ENCODE results near the gene ATRIP. TPM values are rescaled to one million over a fixed set of nuclear protein-coding genes. Genes with fewer than 3 reads are reported as not detected.
A peak's percentile ranks its signal among the peaks of the same experiment; 100 is the strongest.

ATRIP gene
- total and polyA plus RNA-seq, 2 of the 8 experiments (the other 6 are each of a cell fraction or from before 2014, with no cell fraction given) = 18.5 to 20.2 TPM

GRCh38 chr3:48419149-48419548, 27.4 kb upstream of the ATRIP start:
- DNase-seq (ENCODE audit: low read depth in 1 of 2, low spot score in 2 of 2) = no peak
- H3K18ac ChIP-seq (ENCODE audit: extremely low read depth, low read length) = no peak overlapping the region
- H3K14ac ChIP-seq (ENCODE audit: insufficient read length) = no peak overlapping the region
- no peak overlapping the region for H2AFZ ChIP-seq (ENCODE audit: low read length)
- H2AK5ac ChIP-seq (ENCODE audit: low read depth, low read length) = no peak overlapping the region
- H3K27me3 ChIP-seq (replicated peaks in 1 of 4; ENCODE audit: control insufficient read depth in 3 of 4, extremely low read depth in 1 of 4, insufficient read depth in 3 of 4, low read length in 3 of 4) = no peaks in the 10 kb centered on the region
- peaks cover 47 to 65% (median 53%) of the 10 kb centered on the region in 4 experiments for H3K36me3 ChIP-seq (ENCODE audit: control insufficient read depth in 2 of 4, insufficient read depth in 4 of 4, low read length in 3 of 4)
- H2BK15ac ChIP-seq (ENCODE audit: low read length) = no peak overlapping the region
- H4K20me1 ChIP-seq (replicated peaks in 1 of 2; ENCODE audit: control insufficient read depth in 1 of 2, insufficient read depth in 2 of 2, low read length in 2 of 2) = peaks cover 23 to 52% of the 10 kb centered on the region in 2 experiments
- no peak overlapping the region for H2BK20ac ChIP-seq (ENCODE audit: low read length)
- no peak overlapping the region for H4K91ac ChIP-seq (replicated peaks; ENCODE audit: insufficient read length, low read length)
- H3K9ac ChIP-seq (replicated peaks in 1 of 4; ENCODE audit: extremely low read depth in 1 of 4, low read depth in 3 of 4, low read length in 3 of 4) = no peak overlapping the region
- H3K79me1 ChIP-seq (ENCODE audit: low read depth, low read length) = peaks cover 13% of the 10 kb centered on the region
- H3K9me3 ChIP-seq (ENCODE audit: insufficient read depth in 2 of 2, low read depth in 1 of 2, low read length in 1 of 2) = no peaks in the 10 kb centered on the region
- no peak overlapping the region for H3K4me2 ChIP-seq (ENCODE audit: insufficient read depth in 1 of 2, low read depth in 2 of 2, low read length in 2 of 2)
- FAIRE-seq = no peak
- H4K5ac ChIP-seq (ENCODE audit: insufficient read length, low read depth, low read length) = no peak overlapping the region
- no peak overlapping the region for H4K8ac ChIP-seq (ENCODE audit: extremely low read depth, insufficient read depth, low read length)
- H3K27ac ChIP-seq (ENCODE audit: low read depth, low read length) = no peak overlapping the region
- H3K4me1 ChIP-seq (replicated peaks in 1 of 4; ENCODE audit: control insufficient read depth in 3 of 4, insufficient read depth in 4 of 4, low read length in 3 of 4) = peaks cover 0 to 3% (median 0%) of the 10 kb centered on the region in 4 experiments; a peak in 3 of 7 replicates
- no peak overlapping the region for H3K23ac ChIP-seq (ENCODE audit: insufficient read length)
- no peak overlapping the region for H2BK12ac ChIP-seq (ENCODE audit: low read depth, low read length)
- peak overlapping the region; percentile 21; the same call in 1 of the 2 replicates for H2BK5ac ChIP-seq (ENCODE audit: low read depth, low read length)
- H2BK120ac ChIP-seq (replicated peaks; ENCODE audit: low read depth, low read length) = no peak overlapping the region
- no peak for TF ChIP-seq E2F6 (IDR thresholded peaks at IDR 0.05)
- WGBS, 2 experiments (ENCODE audit: extremely low coverage in 1 of 2, insufficient coverage in 1 of 2, insufficient read length in 1 of 2, insufficient replicate concordance in 2 of 2, low coverage in 1 of 2, low lambda C conversion rate in 2 of 2, missing lambda C conversion rate in 1 of 2) = 94% methylated on average over 9 of the region's 9 CpGs; no CpG with 5 or more reads in 1 of the 2 experiments
- H3K4me3 ChIP-seq (ENCODE audit: extremely low read depth in 1 of 4, insufficient read depth in 2 of 4, low read depth in 3 of 4, low read length in 4 of 4) = no peak overlapping the region
- H3K56ac ChIP-seq (replicated peaks; ENCODE audit: insufficient read length, low read depth, low read length) = no peak overlapping the region
- POLR2A ChIA-PET (ENCODE audit: partially characterized antibody) = interaction anchor here (0.9 to 31.5 kb wide), 8 partner anchors 9 to 91 kb away, joined by 3 to 650 read pairs (median 8); partner anchors contain the start of genes ATRIP, CCDC51, PLXNB1 and TMA7
- peaks cover 2 to 23% of the 10 kb centered on the region in 2 experiments; a peak in 1 of 4 replicates for H3K79me2 ChIP-seq (ENCODE audit: control insufficient read depth in 1 of 2, insufficient read depth in 2 of 2, low read length in 2 of 2)
- H3K23me2 ChIP-seq (ENCODE audit: low read depth, low read length) = no peaks in the 10 kb centered on the region
- CTCF ChIA-PET (ENCODE audit: partially characterized antibody) = interaction anchor here (0.6 to 6.9 kb wide), 8 partner anchors 11 to 222 kb away, joined by 3 to 95 read pairs (median 12); no protein-coding TSS in a partner anchor
- no peak overlapping the region for H3K4ac ChIP-seq (replicated peaks; ENCODE audit: insufficient read length, low read depth, low read length)

Measured in H1 (cell line).